Activated CD4-positive, CD25-positive, alpha-beta regulatory T cell treated with anti-CD3 and anti-CD28 coated beads, Interleukin-2, amount 50 U/mL, for 16 hours (primary cell): ENCODE measurements around the gene MXRA5.
"Not testable (repeated sequence)": the region's sequence is repeated elsewhere in the genome, so short reads cannot be mapped to it uniquely, and the experiment has no call there.

Experiments
- DNase-seq: peaks from one replicate; pipeline ENCODE4 v3.0.0-alpha.2; 2020; ENCODE audit warnings: low read depth, low spot score

MXRA5 gene

GRCh38 chrX:3343569-3343968 lies 2.9 kb downstream of the MXRA5 start:
- DNase-seq = not testable (repeated sequence)

GRCh38 chrX:3340016-3340415 lies 6.4 kb downstream of the MXRA5 start:
- DNase-seq = no peak

GRCh38 chrX:3326681-3327080 lies 19.8 kb downstream of the MXRA5 start:
- DNase-seq = no peak

GRCh38 chrX:3320471-3321046 lies 25.9 kb downstream of the MXRA5 start:
- DNase-seq = no peak

- DNase-seq = no peak
Observed at GRCh38 chrX:3317191-3317718, 29.2 kb downstream of the MXRA5 start.

GRCh38 chrX:3312109-3312508 lies 34.3 kb downstream of the MXRA5 start:
- no peak for DNase-seq

GRCh38 chrX:3307881-3308280 lies 38.6 kb downstream of the MXRA5 start:
- DNase-seq = no peak

- DNase-seq = no peak
Observed at GRCh38 chrX:3299636-3300035, 46.8 kb downstream of the MXRA5 start.

GRCh38 chrX:3295731-3296130 lies 50.7 kb downstream of the MXRA5 start:
- no peak for DNase-seq

GRCh38 chrX:3293251-3293650 lies 53.2 kb downstream of the MXRA5 start:
- no peak for DNase-seq

- no peak for DNase-seq
Observed at GRCh38 chrX:3290561-3290960, 55.9 kb downstream of the MXRA5 start.

- DNase-seq = no peak
Observed at GRCh38 chrX:3286196-3286945, 60.1 kb downstream of the MXRA5 start.

- no peak for DNase-seq
Observed at GRCh38 chrX:3280706-3281105, 65.7 kb downstream of the MXRA5 start.

- not testable (repeated sequence) for DNase-seq
Observed at GRCh38 chrX:3273668-3274067, 72.8 kb downstream of the MXRA5 start.

GRCh38 chrX:3271834-3272186 lies 74.6 kb downstream of the MXRA5 start:
- no peak for DNase-seq

- no peak for DNase-seq
Observed at GRCh38 chrX:3271183-3271833, 75.1 kb downstream of the MXRA5 start.

GRCh38 chrX:3268829-3269228 lies 77.6 kb downstream of the MXRA5 start:
- no peak for DNase-seq

- DNase-seq = no peak
Observed at GRCh38 chrX:3263681-3264126, 82.7 kb downstream of the MXRA5 start.

GRCh38 chrX:3262901-3263300 lies 83.6 kb downstream of the MXRA5 start:
- DNase-seq = no peak
